H7 (cell line): ENCODE results near the gene DNAJB6. TPM values are rescaled to one million over a fixed set of nuclear protein-coding genes. Genes with fewer than 3 reads are reported as not detected.
A peak's percentile ranks its signal among the peaks of the same experiment; 100 is the strongest.
"Not testable (repeated sequence)": the region's sequence is repeated elsewhere in the genome, so short reads cannot be mapped to it uniquely, and the experiment has no call there.

Experiments
- DNase-seq: peaks from one replicate; pipeline ENCODE4 v3.0.0; 2012
- H3K27me3 ChIP-seq: 2 replicates; pipeline ENCODE4 v1.6.0; 2011; ENCODE audit warnings: mild to moderate bottlenecking, low read length; ENCODE audit not compliant: control insufficient read depth, insufficient read depth
- H3K36me3 ChIP-seq: replicated peaks from 2 replicates; pipeline ENCODE4 v1.5.1; 2011; ENCODE audit warnings: low read length; ENCODE audit not compliant: control insufficient read depth, insufficient read depth
- H3K4me3 ChIP-seq: 2 replicates; pipeline ENCODE4 v1.5.1; 2011; ENCODE audit warnings: low read depth, mild to moderate bottlenecking, control low read depth, low read length, moderate library complexity; ENCODE audit not compliant: insufficient read depth
- total RNA-seq: library from RNA; depleted of rRNA; stranded (reverse); fragments of >200 nt; shearing (Covaris generic); gene quantifications from 2 replicates; pipeline ENCODE4 v1.2.3, GENCODE V29; 2014

DNAJB6 gene
- total RNA-seq, 1 experiment from 2014 or later: 206 TPM

- Histone ChIP-seq H3K36me3 (no peaks in the 10 kb centered on the region), H3K27me3 (no peaks in the 10 kb centered on the region), H3K4me3 (no peak overlapping the region)
- DNase-seq: peak; percentile 84
Observed at GRCh38 chr7:157309988-157310668, 26.7 kb upstream of the DNAJB6 start.

DNA sequence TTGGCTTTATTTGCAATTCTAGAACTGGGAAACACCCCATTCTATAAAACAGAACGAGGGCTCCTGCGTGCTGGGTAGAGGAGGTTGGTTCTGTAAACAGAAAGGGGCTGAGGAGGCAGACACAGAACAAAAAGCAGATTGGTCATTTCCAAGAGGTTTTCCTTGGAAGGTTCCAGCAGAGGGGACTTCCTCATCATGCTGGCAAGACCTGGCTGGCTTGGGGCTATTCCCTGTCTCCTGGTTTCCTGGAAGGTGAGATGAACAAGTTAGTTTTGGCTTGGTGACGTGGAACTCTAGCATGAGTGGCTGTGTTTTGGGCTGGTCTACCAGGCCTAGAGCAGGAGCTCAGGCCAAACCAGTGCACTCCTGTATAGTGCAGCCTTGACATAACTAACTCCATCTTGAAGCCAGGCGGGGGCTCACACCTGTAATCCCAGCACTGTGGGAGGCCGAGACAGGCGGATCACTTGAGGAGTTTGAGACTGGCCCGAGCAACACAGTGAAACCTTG is 26.1 kb upstream of the DNAJB6 start:
- peak; percentile 59 for DNase-seq
- no peak overlapping the region for H3K4me3 ChIP-seq
- H3K36me3 ChIP-seq: no peaks in the 10 kb centered on the region
- no peaks in the 10 kb centered on the region for H3K27me3 ChIP-seq

GRCh38 chr7:157312941-157313340 is 23.9 kb upstream of the DNAJB6 start:
- no peak for DNase-seq
- H3K27me3 ChIP-seq: no peaks in the 10 kb centered on the region
- no peak overlapping the region for H3K4me3 ChIP-seq
- no peaks in the 10 kb centered on the region for H3K36me3 ChIP-seq

GRCh38 chr7:157313645-157314044 is 23.2 kb upstream of the DNAJB6 start:
- no peaks in the 10 kb centered on the region for H3K27me3 ChIP-seq
- no peak for DNase-seq
- no peaks in the 10 kb centered on the region for H3K36me3 ChIP-seq
- H3K4me3 ChIP-seq: no peak overlapping the region

DNA sequence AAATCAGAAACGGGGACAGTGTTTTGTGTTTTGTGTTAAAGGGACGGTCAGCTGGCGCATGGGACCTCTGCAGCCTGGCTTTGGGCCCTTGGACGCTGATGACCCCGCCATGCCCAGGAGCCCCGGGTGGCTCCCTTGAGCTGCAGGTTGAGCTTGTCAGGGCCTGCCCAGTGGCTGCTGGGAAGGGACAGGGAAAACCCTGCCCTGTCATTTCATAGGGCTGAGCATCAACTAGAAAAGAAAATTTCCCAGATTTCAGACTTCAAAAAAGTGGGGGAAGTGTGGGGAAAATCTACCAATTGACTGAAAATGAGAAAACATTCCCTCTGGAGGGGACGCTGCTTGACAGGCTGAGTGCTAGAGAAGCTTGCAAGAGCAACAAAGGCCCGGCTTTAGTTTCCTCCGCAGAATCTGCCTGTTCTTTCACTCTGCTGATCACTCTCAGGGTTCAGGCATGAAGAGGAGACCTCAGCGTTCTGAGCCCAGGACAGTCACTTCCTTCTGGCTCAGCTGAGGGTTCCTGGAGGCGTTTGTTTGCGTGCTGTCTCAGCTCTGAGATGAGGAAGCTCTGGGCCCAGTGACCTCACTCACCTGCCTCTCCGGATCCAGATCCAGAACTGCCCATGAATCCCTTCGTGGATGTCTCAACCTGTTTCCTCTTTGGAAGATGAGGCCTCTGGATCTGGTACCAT is 18.6 kb upstream of the DNAJB6 start:
- H3K36me3 ChIP-seq: no peaks in the 10 kb centered on the region
- no peak overlapping the region for H3K4me3 ChIP-seq
- H3K27me3 ChIP-seq: no peaks in the 10 kb centered on the region
- DNase-seq: no peak

DNA sequence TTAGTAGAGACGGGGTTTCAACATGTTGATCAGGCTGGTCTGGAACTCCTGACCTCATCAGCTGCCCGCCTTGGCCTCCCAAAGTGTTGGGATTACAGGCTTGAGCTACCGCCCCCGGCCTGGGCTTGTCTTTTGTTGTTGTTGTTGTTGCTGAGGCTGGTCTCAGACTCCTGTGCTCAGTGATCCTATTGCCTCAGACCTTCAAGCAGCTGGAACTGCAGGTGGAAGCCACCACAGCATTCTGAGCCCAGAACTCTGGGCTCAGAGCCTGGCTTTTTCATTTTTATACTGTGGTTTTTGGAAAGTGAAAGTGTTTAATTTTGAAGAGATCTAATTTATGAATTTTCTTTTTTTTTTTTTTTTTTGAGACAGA is 16.2 kb upstream of the DNAJB6 start:
- Histone ChIP-seq H3K27me3 (no peaks in the 10 kb centered on the region), H3K4me3 (peak overlapping the region; percentile 37; the same call in 1 of the 2 replicates), H3K36me3 (no peaks in the 10 kb centered on the region)
- no peak for DNase-seq

DNA sequence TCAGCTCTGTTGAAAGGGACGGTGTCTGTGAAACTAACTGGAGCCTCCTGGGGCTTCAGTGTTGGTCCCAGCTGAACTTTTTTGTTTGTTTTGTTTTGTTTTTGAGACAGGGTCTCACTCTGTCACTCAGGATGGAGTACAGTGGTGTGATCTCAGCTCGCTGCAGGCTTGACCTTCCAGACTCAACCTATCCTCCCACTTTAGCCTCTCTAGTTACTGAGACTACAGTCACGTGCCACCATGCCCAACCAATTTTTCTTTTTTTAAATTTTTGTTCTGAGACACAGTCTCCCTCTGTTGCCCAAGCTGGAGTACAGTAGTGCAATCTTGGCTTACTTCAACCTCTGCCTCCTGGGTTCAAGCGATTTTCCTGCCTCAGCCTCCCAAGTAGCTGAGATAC is 13.4 kb upstream of the DNAJB6 start:
- H3K27me3 ChIP-seq: no peaks in the 10 kb centered on the region
- no peak overlapping the region for H3K4me3 ChIP-seq
- no peaks in the 10 kb centered on the region for H3K36me3 ChIP-seq
- no peak for DNase-seq

- DNase-seq: no peak
- Histone ChIP-seq H3K36me3 (no peaks in the 10 kb centered on the region), H3K4me3 (no peak overlapping the region), H3K27me3 (no peaks in the 10 kb centered on the region)
Observed at GRCh38 chr7:157329447-157329846, 7.4 kb upstream of the DNAJB6 start.

DNA sequence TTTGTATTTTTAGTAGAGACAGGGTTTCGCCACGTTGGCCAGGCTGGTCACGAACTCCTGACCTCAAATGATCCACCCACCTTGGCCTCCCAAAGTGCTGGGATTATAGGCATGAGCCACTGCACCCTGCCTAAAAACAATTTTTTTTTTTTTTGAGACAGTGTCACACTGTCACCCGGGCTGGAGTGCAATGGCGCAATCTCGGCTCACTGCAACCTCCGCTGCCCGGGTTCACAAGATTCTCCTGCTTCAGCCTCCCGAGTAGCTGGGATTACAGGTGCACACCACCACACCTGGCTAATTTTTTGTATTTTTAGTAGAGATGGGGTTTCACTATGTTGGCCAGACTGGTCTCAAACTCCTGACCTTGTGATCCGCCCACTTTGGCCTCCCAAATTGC is 6.2 kb upstream of the DNAJB6 start:
- not testable (repeated sequence) for H3K4me3 ChIP-seq, DNase-seq, H3K27me3 ChIP-seq, H3K36me3 ChIP-seq

GRCh38 chr7:157331049-157331448 is 5.8 kb upstream of the DNAJB6 start:
- not testable (repeated sequence) for H3K27me3 ChIP-seq, H3K36me3 ChIP-seq, DNase-seq, H3K4me3 ChIP-seq

GRCh38 chr7:157335236-157335635 is 1.6 kb upstream of the DNAJB6 start:
- H3K36me3 ChIP-seq: peaks cover 2% of the 10 kb centered on the region; the same call in 1 of the 2 replicates
- no peak for DNase-seq
- H3K4me3 ChIP-seq: no peak overlapping the region
- no peaks in the 10 kb centered on the region for H3K27me3 ChIP-seq

GRCh38 chr7:157335991-157336382 is 817 bp upstream of the DNAJB6 start:
- peak; percentile 53 for DNase-seq
- H3K36me3 ChIP-seq: peaks cover 2% of the 10 kb centered on the region; the same call in 1 of the 2 replicates

DNA sequence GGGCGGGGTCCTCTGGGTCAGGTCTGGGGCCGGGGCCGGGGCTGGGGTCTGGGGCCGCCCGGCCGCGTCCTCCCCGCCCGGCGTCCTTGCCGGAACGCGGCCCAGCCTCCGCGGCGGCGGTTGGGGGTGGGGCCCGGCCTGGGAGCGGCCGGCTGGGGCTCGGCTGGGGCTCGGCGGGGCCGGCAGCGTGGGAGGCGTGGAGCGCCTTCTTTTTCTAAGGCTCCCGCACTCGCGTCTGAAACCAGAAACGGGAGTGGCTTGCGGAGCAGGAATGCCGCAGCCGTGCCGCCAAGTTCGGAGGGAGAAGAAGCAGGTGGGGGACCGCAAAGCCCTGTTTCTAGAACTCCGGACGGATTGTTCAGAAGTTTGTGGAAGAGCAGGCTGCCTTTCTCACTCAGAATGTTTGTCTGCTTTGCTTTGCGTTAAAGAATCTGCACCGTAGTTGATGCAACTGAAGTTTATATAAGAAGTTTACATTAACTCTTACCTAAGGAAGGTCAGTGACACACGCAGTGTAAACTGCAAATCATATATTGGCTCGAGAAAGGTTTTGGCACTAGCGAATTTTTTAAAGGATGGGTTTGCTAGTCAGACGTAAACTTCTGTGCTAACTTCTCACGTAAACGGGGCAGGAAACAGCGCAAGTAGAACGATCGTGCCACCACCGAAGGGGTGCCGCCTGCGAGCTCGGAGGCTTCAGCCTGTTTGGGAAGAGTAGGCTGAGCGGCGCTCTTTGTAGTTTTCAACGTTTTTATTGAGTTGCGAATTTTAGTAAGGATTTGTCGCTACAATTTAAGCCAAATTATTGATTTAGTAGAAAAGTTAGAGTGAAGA is 729 bp downstream of the DNAJB6 start:
- peak; percentile 88 for DNase-seq
- peaks cover 2% of the 10 kb centered on the region; the same call in 1 of the 2 replicates for H3K36me3 ChIP-seq
- H3K27me3 ChIP-seq: no peaks in the 10 kb centered on the region
- peak overlapping the region; percentile 61 for H3K4me3 ChIP-seq

More at GRCh38 chr7:157335991-157336382, 817 bp upstream of the DNAJB6 start:
- H3K27me3 ChIP-seq: no peaks in the 10 kb centered on the region
- peak overlapping the region; percentile 61 for H3K4me3 ChIP-seq

GRCh38 chr7:157339777-157340677 is 3.2 kb downstream of the DNAJB6 start:
- Histone ChIP-seq H3K36me3 (peaks cover 4% of the 10 kb centered on the region; the same call in 1 of the 2 replicates), H3K4me3 (no peak overlapping the region), H3K27me3 (no peaks in the 10 kb centered on the region)
- peak; percentile 74 for DNase-seq
